Choroid plexus epithelial cell (primary cell): ENCODE data around the gene RRAGC.

Source experiments
- DNase-seq: peaks from one replicate; pipeline ENCODE4 v3.0.0-alpha.2; 2010; ENCODE audit warnings: low read depth
- H3K4me3 ChIP-seq: 2 replicates; pipeline ENCODE4 v1.5.1; 2011; ENCODE audit warnings: low read depth, mild to moderate bottlenecking, control low read depth, low read length, moderate library complexity
- TF ChIP-seq, protein P1 (sequence below): conservative IDR thresholded peaks from 2 replicates; pipeline ENCODE4 v1.5.1; 2011; ENCODE audit warnings: low read depth, mild to moderate bottlenecking, control low read depth, inconsistent platforms, low read length, moderate library complexity

The RRAGC gene

DNA sequence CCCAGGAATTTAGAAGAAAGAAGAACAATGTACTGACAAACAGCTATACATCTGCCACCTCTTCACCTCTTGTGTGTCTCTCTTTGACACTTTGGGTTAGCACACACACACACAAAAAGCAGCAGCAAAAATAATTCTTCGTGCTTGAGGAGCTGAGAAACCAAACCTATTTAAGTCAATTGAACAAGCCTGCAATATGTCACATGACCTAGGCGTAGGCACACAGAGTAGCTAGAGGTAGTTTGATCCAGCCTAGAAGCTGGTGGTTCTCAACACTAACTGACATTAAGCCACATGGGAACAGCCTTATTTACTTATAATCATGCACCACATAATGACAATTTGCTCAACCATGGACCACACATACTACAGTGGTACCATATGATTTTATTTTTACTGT, 32.3 kb downstream of the RRAGC start:
- TF ChIP-seq, protein P1, sequence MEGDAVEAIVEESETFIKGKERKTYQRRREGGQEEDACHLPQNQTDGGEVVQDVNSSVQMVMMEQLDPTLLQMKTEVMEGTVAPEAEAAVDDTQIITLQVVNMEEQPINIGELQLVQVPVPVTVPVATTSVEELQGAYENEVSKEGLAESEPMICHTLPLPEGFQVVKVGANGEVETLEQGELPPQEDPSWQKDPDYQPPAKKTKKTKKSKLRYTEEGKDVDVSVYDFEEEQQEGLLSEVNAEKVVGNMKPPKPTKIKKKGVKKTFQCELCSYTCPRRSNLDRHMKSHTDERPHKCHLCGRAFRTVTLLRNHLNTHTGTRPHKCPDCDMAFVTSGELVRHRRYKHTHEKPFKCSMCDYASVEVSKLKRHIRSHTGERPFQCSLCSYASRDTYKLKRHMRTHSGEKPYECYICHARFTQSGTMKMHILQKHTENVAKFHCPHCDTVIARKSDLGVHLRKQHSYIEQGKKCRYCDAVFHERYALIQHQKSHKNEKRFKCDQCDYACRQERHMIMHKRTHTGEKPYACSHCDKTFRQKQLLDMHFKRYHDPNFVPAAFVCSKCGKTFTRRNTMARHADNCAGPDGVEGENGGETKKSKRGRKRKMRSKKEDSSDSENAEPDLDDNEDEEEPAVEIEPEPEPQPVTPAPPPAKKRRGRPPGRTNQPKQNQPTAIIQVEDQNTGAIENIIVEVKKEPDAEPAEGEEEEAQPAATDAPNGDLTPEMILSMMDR, result no peak

DNA sequence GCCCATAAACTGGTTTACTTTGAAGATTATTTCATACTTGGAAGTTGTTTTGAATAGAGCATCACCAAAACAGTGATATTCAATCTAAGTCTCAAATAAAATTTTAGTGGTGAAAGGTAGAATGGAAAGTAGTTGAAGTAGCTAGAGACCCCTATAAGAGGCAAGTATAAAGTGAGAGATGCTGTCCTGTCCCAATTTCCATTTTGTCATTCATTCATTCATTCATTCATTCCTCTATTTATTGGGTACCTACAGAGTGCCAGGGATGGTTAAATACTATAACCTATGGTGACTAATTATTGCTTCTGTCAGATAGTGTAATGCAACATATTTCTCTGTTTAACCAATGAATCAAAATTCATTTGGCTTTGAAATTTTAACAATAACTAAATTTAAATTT, 32.7 kb downstream of the RRAGC start:
- no peak overlapping the region for H3K4me3 ChIP-seq
- TF ChIP-seq, protein P1, result no peak
- no peak for DNase-seq

More for the DNA sequence above, 32.3 kb downstream of the RRAGC start:
- DNase-seq, result no peak
- no peak overlapping the region for H3K4me3 ChIP-seq

DNA sequence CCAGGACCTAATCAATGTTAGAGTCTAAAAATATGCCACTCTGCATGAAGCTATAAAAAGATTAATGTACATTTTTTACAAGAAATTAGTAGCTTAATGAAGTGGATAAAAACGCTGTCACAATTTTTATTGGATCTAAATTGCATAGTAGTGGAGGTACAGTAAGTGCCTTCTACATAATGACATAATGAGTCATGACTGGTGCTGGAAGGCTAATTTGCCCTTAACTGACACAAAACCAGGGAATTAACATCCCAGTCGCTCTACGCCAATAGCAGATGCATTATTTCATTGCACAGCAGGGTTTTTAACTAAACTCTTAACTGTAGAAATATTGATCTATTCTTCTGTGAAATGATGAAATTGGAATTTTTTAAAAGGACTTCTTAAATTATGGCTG, 33.3 kb downstream of the RRAGC start:
- no peak for DNase-seq
- TF ChIP-seq, protein P1, result no peak

GRCh38 chr1:38820860-38821259, 38.7 kb downstream of the RRAGC start:
- DNase-seq, result no peak
- H3K4me3 ChIP-seq, result no peak overlapping the region
- TF ChIP-seq, protein P1, result no peak

More for the DNA sequence above, 33.3 kb downstream of the RRAGC start:
- no peak overlapping the region for H3K4me3 ChIP-seq

- no peak overlapping the region for H3K4me3 ChIP-seq
- TF ChIP-seq, protein P1, result no peak
- DNase-seq, result no peak
Observed at GRCh38 chr1:38819516-38819915, 40.1 kb downstream of the RRAGC start.

GRCh38 chr1:38819040-38819439, 40.5 kb downstream of the RRAGC start:
- DNase-seq, result no peak
- TF ChIP-seq, protein P1, result no peak
- no peak overlapping the region for H3K4me3 ChIP-seq

DNA sequence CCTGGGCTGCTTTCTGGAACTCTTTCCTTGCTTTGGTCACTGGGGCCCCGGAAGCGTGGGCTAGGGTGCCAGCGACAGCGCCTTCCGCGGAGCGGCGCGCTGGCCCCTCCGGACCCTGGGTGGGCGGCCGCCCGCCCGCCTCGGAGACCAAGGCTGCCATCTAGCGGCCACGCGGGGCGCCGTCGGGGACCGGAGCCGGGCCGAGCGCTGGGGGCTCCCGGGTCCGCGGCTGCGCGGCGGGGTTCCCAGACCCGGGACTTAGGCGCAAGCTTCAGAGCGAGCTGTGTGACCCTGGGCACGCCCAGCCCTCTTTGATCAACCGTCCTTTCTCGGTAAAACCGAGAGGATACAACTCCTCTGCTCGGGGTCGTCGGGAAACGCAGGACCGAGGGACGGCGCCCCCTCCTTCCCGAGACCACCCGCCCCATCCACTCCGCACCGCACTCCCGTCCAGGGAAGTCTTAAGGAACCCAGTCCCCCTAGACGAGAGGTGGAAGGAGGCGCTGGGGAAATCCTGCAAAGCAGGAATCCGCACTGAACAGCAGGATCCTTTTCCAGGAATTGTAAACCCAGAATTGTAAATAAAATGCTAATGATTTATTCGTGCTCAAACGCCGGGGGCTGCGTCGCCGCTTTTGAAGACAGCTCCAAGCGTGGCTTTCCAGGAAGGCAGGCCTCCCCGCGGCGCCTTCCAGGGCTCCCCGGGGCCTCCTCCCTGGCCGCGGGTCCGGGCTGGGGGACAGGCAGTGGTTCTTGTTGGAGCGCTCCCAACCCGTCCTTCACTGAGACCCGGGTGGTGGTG, 41.2 kb downstream of the RRAGC start:
- no peak for DNase-seq
- TF ChIP-seq, protein P1, result peak; percentile 42
- H3K4me3 ChIP-seq, result peak overlapping the region; percentile 8
